ENCODE data around the gene PARVA.

DNA sequence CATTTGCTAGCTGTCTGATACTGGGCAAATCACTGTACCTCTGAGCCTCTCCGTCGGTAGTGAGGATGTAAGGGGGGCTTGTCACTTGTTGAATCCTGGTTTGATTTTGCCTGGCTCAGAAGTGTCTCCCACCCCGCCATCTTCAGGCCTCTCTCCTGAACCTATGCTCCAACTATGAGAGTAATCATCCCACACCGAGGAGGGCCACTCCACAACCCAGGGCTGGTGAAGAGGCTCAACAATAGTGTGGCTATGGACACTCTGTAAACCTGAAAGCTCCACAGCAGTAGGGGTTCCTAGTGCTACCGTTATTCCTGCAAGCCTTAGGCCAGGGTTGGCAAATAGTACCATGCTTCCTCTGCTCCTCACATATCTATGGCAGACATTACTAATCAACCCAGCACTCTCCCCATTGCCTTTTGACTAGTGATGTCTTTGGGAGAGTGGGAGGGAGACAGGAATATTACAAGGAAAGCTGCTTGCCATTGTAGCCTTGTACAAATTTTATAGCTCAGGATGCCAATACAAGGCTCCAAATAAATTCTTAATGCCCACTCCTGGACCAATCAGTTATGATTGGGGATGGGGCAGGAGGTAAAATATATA is 162.8 kb downstream of the PARVA start:
- TF ChIP-seq, protein P1, sequence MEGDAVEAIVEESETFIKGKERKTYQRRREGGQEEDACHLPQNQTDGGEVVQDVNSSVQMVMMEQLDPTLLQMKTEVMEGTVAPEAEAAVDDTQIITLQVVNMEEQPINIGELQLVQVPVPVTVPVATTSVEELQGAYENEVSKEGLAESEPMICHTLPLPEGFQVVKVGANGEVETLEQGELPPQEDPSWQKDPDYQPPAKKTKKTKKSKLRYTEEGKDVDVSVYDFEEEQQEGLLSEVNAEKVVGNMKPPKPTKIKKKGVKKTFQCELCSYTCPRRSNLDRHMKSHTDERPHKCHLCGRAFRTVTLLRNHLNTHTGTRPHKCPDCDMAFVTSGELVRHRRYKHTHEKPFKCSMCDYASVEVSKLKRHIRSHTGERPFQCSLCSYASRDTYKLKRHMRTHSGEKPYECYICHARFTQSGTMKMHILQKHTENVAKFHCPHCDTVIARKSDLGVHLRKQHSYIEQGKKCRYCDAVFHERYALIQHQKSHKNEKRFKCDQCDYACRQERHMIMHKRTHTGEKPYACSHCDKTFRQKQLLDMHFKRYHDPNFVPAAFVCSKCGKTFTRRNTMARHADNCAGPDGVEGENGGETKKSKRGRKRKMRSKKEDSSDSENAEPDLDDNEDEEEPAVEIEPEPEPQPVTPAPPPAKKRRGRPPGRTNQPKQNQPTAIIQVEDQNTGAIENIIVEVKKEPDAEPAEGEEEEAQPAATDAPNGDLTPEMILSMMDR (IDR thresholded peaks at IDR 0.05; ENCODE audit: low read depth, low read length) = no peak
- no peak for TF ChIP-seq POLR2A (IDR thresholded peaks at IDR 0.05; ENCODE audit: extremely low read depth, insufficient read length)
